Astrocyte (in vitro differentiated cells and primary cell): ENCODE measurements around the gene TMEM132E. TPM values are rescaled to one million over a fixed set of nuclear protein-coding genes. Genes with fewer than 3 reads are reported as not detected.

Experiments used
- DNase-seq: peaks from one replicate; pipeline ENCODE4 v3.0.0-alpha.2; 2010; ENCODE audit warnings: low read depth
- FAIRE-seq: peaks from 2 replicates; lab custom pipeline; 2011; peaks lifted over from hg19 to GRCh38; lab: Jason Lieb, UNC
- H2AFZ ChIP-seq: 2 replicates; pipeline ENCODE4 v1.6.0; 2012; ENCODE audit warnings: low read depth, low read length, inconsistent platforms
- H3K27ac ChIP-seq: 2 replicates; pipeline ENCODE4 v1.5.1; 2011; ENCODE audit warnings: low read depth, low read length, inconsistent platforms
- H3K27me3 ChIP-seq: 2 replicates; pipeline ENCODE4 v1.6.0; 2011; ENCODE audit warnings: low read length, inconsistent platforms; ENCODE audit not compliant: insufficient read depth
- H3K36me3 ChIP-seq: 2 replicates; pipeline ENCODE4 v1.5.1; 2011; ENCODE audit warnings: low read length, inconsistent platforms; ENCODE audit not compliant: insufficient read depth
- H3K4me1 ChIP-seq: 2 replicates; pipeline ENCODE4 v1.5.1; 2011; ENCODE audit warnings: low read length, inconsistent platforms; ENCODE audit not compliant: insufficient read depth
- H3K4me2 ChIP-seq: 2 replicates; pipeline ENCODE4 v1.6.0; 2012; ENCODE audit warnings: low read length, inconsistent platforms
- H3K4me3 ChIP-seq: 2 replicates; pipeline ENCODE4 v1.5.1; 2011; ENCODE audit warnings: low read depth, mild to moderate bottlenecking, low read length, inconsistent platforms; ENCODE audit not compliant: insufficient read depth
- H3K79me2 ChIP-seq: 2 replicates; pipeline ENCODE4 v1.6.0; 2012; ENCODE audit warnings: mild to moderate bottlenecking, low read length, inconsistent platforms; ENCODE audit not compliant: insufficient read depth
- H3K9ac ChIP-seq: 2 replicates; pipeline ENCODE4 v1.6.0; 2012; ENCODE audit warnings: mild to moderate bottlenecking, low read length, inconsistent platforms
- H3K9me3 ChIP-seq: 2 replicates; pipeline ENCODE4 v1.5.1; 2012; ENCODE audit warnings: low read depth, mild to moderate bottlenecking, low read length, inconsistent platforms; ENCODE audit not compliant: insufficient read depth
- H4K20me1 ChIP-seq: 2 replicates; pipeline ENCODE4 v1.6.0; 2012; ENCODE audit warnings: low read length, inconsistent platforms; ENCODE audit not compliant: insufficient read depth
- H3K27ac Mint-ChIP-seq: one replicate; pipeline ENCODE4 v1.8.0; 2021; ENCODE audit warnings: mild to moderate bottlenecking, mixed read lengths; ENCODE audit not compliant: unreplicated experiment
- H3K27me3 Mint-ChIP-seq: one replicate; pipeline ENCODE4 v1.8.0; 2021; ENCODE audit warnings: low read depth, mixed read lengths; ENCODE audit not compliant: unreplicated experiment
- H3K36me3 Mint-ChIP-seq: one replicate; pipeline ENCODE4 v1.8.0; 2021; ENCODE audit warnings: low read depth, mixed read lengths; ENCODE audit not compliant: unreplicated experiment
- H3K4me1 Mint-ChIP-seq: one replicate; pipeline ENCODE4 v1.8.0; 2021; ENCODE audit warnings: low read depth, mixed read lengths; ENCODE audit not compliant: unreplicated experiment
- H3K4me3 Mint-ChIP-seq: one replicate; pipeline ENCODE4 v1.8.0; 2021; ENCODE audit warnings: mild to moderate bottlenecking, moderate library complexity, mixed read lengths; ENCODE audit not compliant: unreplicated experiment
- H3K9me3 Mint-ChIP-seq: one replicate; pipeline ENCODE4 v1.8.0; 2021; ENCODE audit warnings: mild to moderate bottlenecking, mixed read lengths; ENCODE audit not compliant: unreplicated experiment
- EZH2 ChIP-seq: IDR thresholded peaks from 2 replicates; pipeline ENCODE4 v1.6.1; 2012; ENCODE audit warnings: mild to moderate bottlenecking, low read length, inconsistent platforms; ENCODE audit not compliant: insufficient read depth
- total RNA-seq: library from RNA; stranded (reverse); gene quantifications from 2 replicates; pipeline ENCODE4 v1.2.1, GENCODE V29; 2021
- TF ChIP-seq, protein P1 (sequence below): IDR thresholded peaks from 2 replicates; pipeline ENCODE4 v1.5.1; 2011; ENCODE audit warnings: low read depth, mild to moderate bottlenecking, inconsistent platforms, low read length, moderate library complexity; ENCODE audit not compliant: insufficient read depth

Gene TMEM132E
- total RNA-seq, 1 donor from 2014 or later = 0.18 TPM

DNA sequence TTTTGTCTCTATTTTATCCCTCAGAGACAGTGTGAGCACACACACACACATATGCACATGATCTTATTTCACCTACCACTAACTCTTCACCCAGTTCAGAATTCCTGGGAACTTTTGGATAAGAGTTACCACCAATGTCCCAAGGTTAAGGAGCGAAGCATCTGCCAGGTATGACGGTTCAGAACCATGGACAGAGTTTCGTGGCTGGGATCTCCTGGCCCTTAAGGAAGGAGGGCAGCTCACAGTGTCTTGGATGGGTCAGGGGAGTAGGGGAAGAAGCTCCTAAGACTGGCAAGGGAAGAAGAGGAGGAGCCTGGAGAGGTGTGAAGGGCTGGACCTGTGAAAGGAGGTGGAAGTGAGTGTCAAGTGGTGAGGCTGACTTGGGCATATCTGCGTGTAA lies 23.0 kb upstream of the TMEM132E start:
- Histone ChIP-seq H4K20me1 (no peaks in the 10 kb centered on the region), H2AFZ (no peak overlapping the region), H3K4me1 (no peaks in the 10 kb centered on the region), H3K27me3 (no peaks in the 10 kb centered on the region), H3K4me2 (no peak overlapping the region), H3K36me3 (no peaks in the 10 kb centered on the region), H3K79me2 (no peaks in the 10 kb centered on the region), H3K9ac (no peak overlapping the region), H3K27ac (no peak overlapping the region), H3K9me3 (no peaks in the 10 kb centered on the region), H3K4me3 (no peak overlapping the region)
- H3K4me3 Mint-ChIP-seq = no peak overlapping the region
- no peak for FAIRE-seq
- H3K27ac Mint-ChIP-seq = no peak overlapping the region
- no peaks in the 10 kb centered on the region for H3K4me1 Mint-ChIP-seq
- peaks cover 2% of the 10 kb centered on the region for H3K9me3 Mint-ChIP-seq
- DNase-seq = no peak
- H3K36me3 Mint-ChIP-seq = no peaks in the 10 kb centered on the region
- H3K27me3 Mint-ChIP-seq = peaks cover 33% of the 10 kb centered on the region
- no peak for TF ChIP-seq EZH2
- TF ChIP-seq, protein P1, sequence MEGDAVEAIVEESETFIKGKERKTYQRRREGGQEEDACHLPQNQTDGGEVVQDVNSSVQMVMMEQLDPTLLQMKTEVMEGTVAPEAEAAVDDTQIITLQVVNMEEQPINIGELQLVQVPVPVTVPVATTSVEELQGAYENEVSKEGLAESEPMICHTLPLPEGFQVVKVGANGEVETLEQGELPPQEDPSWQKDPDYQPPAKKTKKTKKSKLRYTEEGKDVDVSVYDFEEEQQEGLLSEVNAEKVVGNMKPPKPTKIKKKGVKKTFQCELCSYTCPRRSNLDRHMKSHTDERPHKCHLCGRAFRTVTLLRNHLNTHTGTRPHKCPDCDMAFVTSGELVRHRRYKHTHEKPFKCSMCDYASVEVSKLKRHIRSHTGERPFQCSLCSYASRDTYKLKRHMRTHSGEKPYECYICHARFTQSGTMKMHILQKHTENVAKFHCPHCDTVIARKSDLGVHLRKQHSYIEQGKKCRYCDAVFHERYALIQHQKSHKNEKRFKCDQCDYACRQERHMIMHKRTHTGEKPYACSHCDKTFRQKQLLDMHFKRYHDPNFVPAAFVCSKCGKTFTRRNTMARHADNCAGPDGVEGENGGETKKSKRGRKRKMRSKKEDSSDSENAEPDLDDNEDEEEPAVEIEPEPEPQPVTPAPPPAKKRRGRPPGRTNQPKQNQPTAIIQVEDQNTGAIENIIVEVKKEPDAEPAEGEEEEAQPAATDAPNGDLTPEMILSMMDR = no peak

DNA sequence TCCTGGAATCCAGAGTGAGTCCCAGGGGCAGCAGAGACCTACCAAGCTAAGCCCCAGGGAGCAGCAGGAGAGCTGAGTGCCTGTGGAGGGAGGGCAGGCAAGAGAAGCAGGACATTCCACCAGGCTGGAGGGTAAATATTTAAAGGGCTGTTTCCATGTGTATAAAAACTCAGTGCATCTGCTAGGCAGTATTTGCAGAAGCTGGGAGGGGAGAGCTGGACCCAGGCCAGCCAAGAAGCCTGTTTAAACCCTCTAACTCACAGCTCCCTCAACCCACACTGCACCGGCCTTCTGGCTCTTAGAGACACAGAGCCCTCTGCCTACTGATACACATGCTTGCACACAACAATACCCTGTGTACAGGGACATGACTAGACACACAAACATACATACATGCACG lies 22.5 kb upstream of the TMEM132E start:
- TF ChIP-seq, protein P1 = no peak
- no peak for TF ChIP-seq EZH2
- Histone ChIP-seq H3K36me3 (no peaks in the 10 kb centered on the region), H3K4me2 (no peak overlapping the region), H3K4me3 (no peak overlapping the region), H4K20me1 (no peaks in the 10 kb centered on the region), H3K27ac (no peak overlapping the region), H3K9me3 (no peaks in the 10 kb centered on the region), H3K4me1 (no peaks in the 10 kb centered on the region), H3K79me2 (no peaks in the 10 kb centered on the region), H3K9ac (no peak overlapping the region), H3K27me3 (no peaks in the 10 kb centered on the region), H2AFZ (no peak overlapping the region)
- no peak overlapping the region for H3K4me3 Mint-ChIP-seq
- peaks cover 3% of the 10 kb centered on the region for H3K9me3 Mint-ChIP-seq
- no peaks in the 10 kb centered on the region for H3K4me1 Mint-ChIP-seq
- FAIRE-seq (no peak), DNase-seq (no peak)
- H3K27ac Mint-ChIP-seq = no peak overlapping the region
- H3K36me3 Mint-ChIP-seq = no peaks in the 10 kb centered on the region
- peaks cover 32% of the 10 kb centered on the region for H3K27me3 Mint-ChIP-seq

DNA sequence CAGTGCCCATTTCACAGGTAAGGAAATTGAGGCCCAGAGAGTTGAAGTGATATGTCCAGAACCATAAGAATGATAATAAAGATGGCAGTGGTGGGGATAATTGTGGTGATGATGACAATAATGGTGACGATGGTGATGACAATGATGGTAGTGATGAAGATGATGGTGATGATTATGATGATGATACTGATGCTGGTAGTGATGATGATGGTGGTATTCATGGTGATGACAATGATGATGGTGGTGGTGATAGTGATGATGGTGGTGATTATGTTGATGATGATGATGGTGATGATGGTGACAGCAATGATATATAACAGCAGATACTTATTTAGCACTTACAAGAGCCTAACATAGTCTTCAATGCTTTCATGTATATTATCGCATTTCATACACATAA lies 18.1 kb upstream of the TMEM132E start:
- Histone ChIP-seq H3K4me1 (no peaks in the 10 kb centered on the region), H3K9me3 (peaks cover 2% of the 10 kb centered on the region), H3K9ac (no peak overlapping the region), H3K4me3 (no peak overlapping the region), H3K36me3 (no peaks in the 10 kb centered on the region), H3K27ac (no peak overlapping the region), H4K20me1 (no peaks in the 10 kb centered on the region), H3K4me2 (no peak overlapping the region), H3K27me3 (no peaks in the 10 kb centered on the region), H2AFZ (no peak overlapping the region), H3K79me2 (no peaks in the 10 kb centered on the region)
- Mint-ChIP-seq H3K4me3 (no peak overlapping the region), H3K36me3 (no peaks in the 10 kb centered on the region), H3K27me3 (peaks cover 13% of the 10 kb centered on the region), H3K9me3 (peaks cover 3% of the 10 kb centered on the region), H3K4me1 (no peaks in the 10 kb centered on the region), H3K27ac (no peak overlapping the region)
- DNase-seq = no peak
- no peak for TF ChIP-seq EZH2
- TF ChIP-seq, protein P1 = no peak
- FAIRE-seq = no peak
